Vagina (tissue), 2 donors: ENCODE data around the gene TTC23L. TPM values are rescaled to one million over a fixed set of nuclear protein-coding genes. Genes with fewer than 3 reads are reported as not detected.
A peak's percentile ranks its signal among the peaks of the same experiment; 100 is the strongest.

Experiments
- DNase-seq, 2 donors: peaks; one replicate each; pipeline ENCODE4 v3.0.0-alpha.2; 2017; ENCODE audit errors: extremely low spot score in 2 of 2
- H3K27ac ChIP-seq: fragments of 200-600 bp; sonication (generic); one replicate; pipeline ENCODE4 v1.5.1; 2019
- H3K27me3 ChIP-seq: fragments of 200-600 bp; sonication (generic); one replicate; pipeline ENCODE4 v1.5.1; 2019
- H3K36me3 ChIP-seq, 2 donors: fragments of 200-600 bp; sonication (generic); one replicate each; pipeline ENCODE4 v1.5.1; 2017 to 2019
- H3K4me1 ChIP-seq: fragments of 200-600 bp; sonication (generic); one replicate; pipeline ENCODE4 v1.5.1; 2019
- H3K4me3 ChIP-seq, 2 donors: fragments of 200-600 bp; sonication (generic); 1 replicate in 1 of 2; 2 replicates in 1 of 2; pipeline ENCODE4 v1.5.1; 2016 to 2019
- H3K9me3 ChIP-seq: fragments of 200-600 bp; sonication (generic); one replicate; pipeline ENCODE4 v1.5.1; 2019
- CTCF ChIP-seq, 3 experiments: fragments of 450-650 bp in 2 of 3; fragments of 200-600 bp in 1 of 3; sonication (generic) in 1 of 3; IDR thresholded peaks; one replicate each; pipeline ENCODE4 v1.5.1; 2017 to 2019; ENCODE audit warnings: antibody characterized with exemption in 3 of 3, mild to moderate bottlenecking in 2 of 3, moderate library complexity in 2 of 3
- POLR2A ChIP-seq, 2 donors: fragments of 450-650 bp; IDR thresholded peaks; one replicate each; pipeline ENCODE4 v1.6.1; 2017; ENCODE audit warnings: antibody characterized with exemption in 2 of 2, mild to moderate bottlenecking in 2 of 2, moderate library complexity in 2 of 2
- POLR2AphosphoS5 ChIP-seq, 2 donors: sonication (generic); formaldehyde crosslinking; IDR thresholded peaks; one replicate each; pipeline ENCODE4 v1.9.0; 2017; ENCODE audit warnings: antibody characterized with exemption in 2 of 2, mild to moderate bottlenecking in 2 of 2, low read depth in 1 of 2; ENCODE audit not compliant: insufficient read depth in 1 of 2
- intact Hi-C: fragments of 100-400 bp; cut with DNase I; formaldehyde crosslinking; loops from one replicate; pipeline ENCODE4 v1.15.1; 2023
- total RNA-seq: library from RNA; depleted of rRNA; stranded (reverse); fragments of >200 nt; gene quantifications from one replicate; pipeline ENCODE4 v1.2.3, GENCODE V29; 2016

TTC23L gene
- total RNA-seq, 1 donor from 2014 or later: 0.25 TPM

- Histone ChIP-seq H3K27ac (no peak overlapping the region), H3K36me3 (peaks cover 0 to 53% of the 10 kb centered on the region in 2 donors), H3K4me3 (no peak overlapping the region), H3K9me3 (no peaks in the 10 kb centered on the region), H3K27me3 (no peaks in the 10 kb centered on the region), H3K4me1 (peaks cover 23% of the 10 kb centered on the region)
- no peak for DNase-seq
- TF ChIP-seq POLR2A (IDR thresholded peaks at IDR 0.05) (no peak), POLR2AphosphoS5 (IDR thresholded peaks at IDR 0.05; ENCODE audit: insufficient read depth in 1 of 2, low read depth in 1 of 2) (no peak), CTCF (IDR thresholded peaks at IDR 0.05) (no peak)
- intact Hi-C loops: no loop called here
These were observed 87.4 kb downstream of the TTC23L start for GRCh38 chr5:34926318-34926888.

- intact Hi-C loops: no loop called here
- no peaks in the 10 kb centered on the region for H3K9me3 ChIP-seq
- TF ChIP-seq CTCF (IDR thresholded peaks at IDR 0.05): no peak
- no peak for TF ChIP-seq POLR2A (IDR thresholded peaks at IDR 0.05)
- TF ChIP-seq POLR2AphosphoS5 (IDR thresholded peaks at IDR 0.05; ENCODE audit: insufficient read depth in 1 of 2, low read depth in 1 of 2): no peak
These were observed 88.8 kb downstream of the TTC23L start for GRCh38 chr5:34927785-34928184.

GRCh38 chr5:34928267-34928666, 89.3 kb downstream of the TTC23L start:
- H3K27me3 ChIP-seq: no peaks in the 10 kb centered on the region
- H3K27ac ChIP-seq: no peak overlapping the region
- no peaks in the 10 kb centered on the region for H3K9me3 ChIP-seq
- H3K4me3 ChIP-seq: no peak overlapping the region
- DNase-seq: no peak
- peaks cover 0 to 35% of the 10 kb centered on the region in 2 donors for H3K36me3 ChIP-seq
- no peak for TF ChIP-seq POLR2A (IDR thresholded peaks at IDR 0.05)
- TF ChIP-seq POLR2AphosphoS5 (IDR thresholded peaks at IDR 0.05; ENCODE audit: insufficient read depth in 1 of 2, low read depth in 1 of 2): no peak
- no peak for TF ChIP-seq CTCF (IDR thresholded peaks at IDR 0.05)
- intact Hi-C loops: no loop called here
- H3K4me1 ChIP-seq: peaks cover 42% of the 10 kb centered on the region

More at GRCh38 chr5:34927785-34928184, 88.8 kb downstream of the TTC23L start:
- peaks cover 0 to 40% of the 10 kb centered on the region in 2 donors for H3K36me3 ChIP-seq
- no peak overlapping the region for H3K27ac ChIP-seq
- no peak overlapping the region for H3K4me3 ChIP-seq
- no peaks in the 10 kb centered on the region for H3K27me3 ChIP-seq
- peaks cover 37% of the 10 kb centered on the region for H3K4me1 ChIP-seq
- no peak for DNase-seq

GRCh38 chr5:34929134-34929719, 90.3 kb downstream of the TTC23L start, which contains the start of gene DNAJC21:
Gene DNAJC21 (plus strand): TSS chr5:34929559. CDS start chr5:34929820, 261 bp downstream.
- no peaks in the 10 kb centered on the region for H3K9me3 ChIP-seq
- H3K4me3 ChIP-seq: peak within 1 kb of the TSS; percentile 79 to 97
- peaks cover 39% of the 10 kb centered on the region for H3K4me1 ChIP-seq
- no peaks in the 10 kb centered on the region for H3K27me3 ChIP-seq
- peaks cover 0 to 25% of the 10 kb centered on the region in 2 donors for H3K36me3 ChIP-seq
- DNase-seq: peak; percentile 97 to 98
- intact Hi-C loops: no loop called here
- H3K27ac ChIP-seq: peak within 1 kb of the TSS; percentile 96
- TF ChIP-seq CTCF (IDR thresholded peaks at IDR 0.05): no peak
- peak; percentile 47 to 83 for TF ChIP-seq POLR2AphosphoS5 (IDR thresholded peaks at IDR 0.05; ENCODE audit: insufficient read depth in 1 of 2, low read depth in 1 of 2)
- TF ChIP-seq POLR2A (IDR thresholded peaks at IDR 0.05): peak in 1 of 2 donors; percentile 29
